ENCODE measurements around the gene KLHDC8B. TPM values are rescaled to one million over a fixed set of nuclear protein-coding genes. Genes with fewer than 3 reads are reported as not detected.
A peak's percentile ranks its signal among the peaks of the same experiment; 100 is the strongest.

KLHDC8B gene
- total RNA-seq, 1 donor from 2014 or later = 10.1 TPM

DNA sequence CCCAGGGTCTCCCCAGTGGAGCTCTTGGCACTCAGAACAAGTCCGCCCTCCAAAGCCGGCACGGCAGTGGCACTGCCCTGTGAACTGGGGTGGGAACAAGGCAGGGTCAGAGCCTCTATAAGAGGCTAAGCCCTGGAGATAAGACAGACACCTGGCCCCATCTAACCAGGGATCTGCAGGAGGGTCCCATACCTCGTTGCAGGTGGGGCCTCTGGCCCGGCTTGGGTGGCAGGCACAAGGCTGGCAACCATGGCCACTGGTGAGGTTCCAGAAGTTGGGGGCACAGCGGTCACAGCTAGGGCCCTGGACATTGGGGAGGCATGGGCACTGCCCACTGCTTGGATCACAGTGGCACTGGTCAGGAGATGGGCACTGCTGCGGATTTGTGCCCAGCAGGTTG, 47.2 kb upstream of the KLHDC8B start:
- Histone ChIP-seq H3K27me3 (ENCODE audit: control insufficient read depth, insufficient read depth, low read length) (no peaks in the 10 kb centered on the region), H3K36me3 (ENCODE audit: control insufficient read depth, insufficient read depth, low read length) (peaks cover 9% of the 10 kb centered on the region), H3K4me3 (ENCODE audit: low read depth, low read length) (no peak overlapping the region)
- TF ChIP-seq CTCF (IDR thresholded peaks at IDR 0.05; ENCODE audit: insufficient read depth, low read length, poor library complexity, severe bottlenecking) = no peak
- DNase-seq (ENCODE audit: low read depth) = no peak

GRCh38 chr3:49124991-49125670, 46.3 kb upstream of the KLHDC8B start:
- TF ChIP-seq CTCF (IDR thresholded peaks at IDR 0.05; ENCODE audit: insufficient read depth, low read length, poor library complexity, severe bottlenecking) = peak; percentile 7
- DNase-seq (ENCODE audit: low read depth) = no peak
- Histone ChIP-seq H3K4me3 (ENCODE audit: low read depth, low read length) (no peak overlapping the region), H3K36me3 (ENCODE audit: control insufficient read depth, insufficient read depth, low read length) (peaks cover 9% of the 10 kb centered on the region), H3K27me3 (ENCODE audit: control insufficient read depth, insufficient read depth, low read length) (no peaks in the 10 kb centered on the region)

DNA sequence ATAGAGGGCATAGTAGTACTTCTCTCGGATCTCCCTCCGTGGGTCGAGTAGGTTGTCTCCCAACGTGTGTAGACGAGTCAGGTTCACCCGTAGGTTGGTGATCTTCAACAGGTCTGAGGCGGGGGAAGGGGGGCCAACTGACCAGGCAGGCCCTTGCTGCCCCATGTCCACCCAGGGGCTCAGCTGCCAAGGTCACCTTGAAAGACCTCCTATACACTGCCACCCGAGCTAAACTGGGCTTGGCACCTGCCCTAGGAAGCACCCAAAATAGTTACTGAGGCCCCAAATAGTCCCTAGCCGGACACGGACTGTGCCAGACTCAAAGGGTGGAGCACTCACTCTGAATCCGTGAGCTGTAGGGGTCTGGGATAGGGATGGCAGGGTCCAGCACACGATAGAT, 40.4 kb upstream of the KLHDC8B start:
- Histone ChIP-seq H3K4me3 (ENCODE audit: low read depth, low read length) (no peak overlapping the region), H3K36me3 (ENCODE audit: control insufficient read depth, insufficient read depth, low read length) (peaks cover 3% of the 10 kb centered on the region), H3K27me3 (ENCODE audit: control insufficient read depth, insufficient read depth, low read length) (no peaks in the 10 kb centered on the region)
- DNase-seq (ENCODE audit: low read depth) = no peak
- TF ChIP-seq CTCF (IDR thresholded peaks at IDR 0.05; ENCODE audit: insufficient read depth, low read length, poor library complexity, severe bottlenecking) = no peak

DNA sequence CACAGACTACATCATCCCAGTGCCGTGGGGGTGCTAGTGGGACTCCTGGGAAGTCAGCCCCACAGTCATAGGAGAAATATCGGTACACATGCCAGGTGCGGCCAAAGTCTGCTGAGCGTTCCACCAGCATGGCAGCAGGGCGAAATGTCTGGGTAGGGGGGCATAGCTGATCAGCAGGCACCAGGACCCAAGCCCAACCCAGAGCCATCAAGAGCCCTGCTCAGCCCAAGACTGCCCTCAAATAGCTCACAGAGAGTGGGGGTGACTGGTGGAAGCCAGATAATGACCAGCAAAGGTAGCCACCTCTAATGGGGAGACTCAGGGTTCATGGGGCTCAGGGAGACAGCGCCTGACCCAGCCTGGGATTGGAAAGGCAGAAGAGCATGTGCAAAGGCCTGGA, 39.8 kb upstream of the KLHDC8B start:
- no peak for TF ChIP-seq CTCF (IDR thresholded peaks at IDR 0.05; ENCODE audit: insufficient read depth, low read length, poor library complexity, severe bottlenecking)
- H3K27me3 ChIP-seq (ENCODE audit: control insufficient read depth, insufficient read depth, low read length) = no peaks in the 10 kb centered on the region
- peak overlapping the region; percentile 67 for H3K4me3 ChIP-seq (ENCODE audit: low read depth, low read length)
- no peak for DNase-seq (ENCODE audit: low read depth)
- H3K36me3 ChIP-seq (ENCODE audit: control insufficient read depth, insufficient read depth, low read length) = peaks cover 3% of the 10 kb centered on the region

- Histone ChIP-seq H3K36me3 (ENCODE audit: control insufficient read depth, insufficient read depth, low read length) (peaks cover 3% of the 10 kb centered on the region), H3K4me3 (ENCODE audit: low read depth, low read length) (peak overlapping the region; percentile 67), H3K27me3 (ENCODE audit: control insufficient read depth, insufficient read depth, low read length) (no peaks in the 10 kb centered on the region)
- no peak for TF ChIP-seq CTCF (IDR thresholded peaks at IDR 0.05; ENCODE audit: insufficient read depth, low read length, poor library complexity, severe bottlenecking)
- no peak for DNase-seq (ENCODE audit: low read depth)
These were observed 39.3 kb upstream of the KLHDC8B start for GRCh38 chr3:49132073-49132436.

Data from kidney epithelial cell (primary cell).